Measurements from ENCODE around the gene IMMP2L.
"Not testable (repeated sequence)": the region's sequence is repeated elsewhere in the genome, so short reads cannot be mapped to it uniquely, and the experiment has no call there.

GRCh38 chr7:111249807-111250206 lies 312.5 kb downstream of the IMMP2L start:
- TF ChIP-seq CTCF, POLR2A (IDR thresholded peaks at IDR 0.05): not testable (repeated sequence)

Data from uterus (tissue), 2 donors.